HG02973 (cell line): ENCODE measurements around the gene SNX32.

Source experiments
- ATAC-seq: cut with Tn5 transposase; IDR thresholded peaks from one replicate; pipeline ENCODE4 v1.9.1; 2021; ENCODE audit warnings: moderate library complexity; ENCODE audit not compliant: unreplicated experiment

SNX32 gene

GRCh38 chr11:65796726-65797601, 36.8 kb upstream of the SNX32 start:
- ATAC-seq: no peak

- no peak for ATAC-seq
These were observed 36.1 kb upstream of the SNX32 start for GRCh38 chr11:65797711-65798110.

GRCh38 chr11:65798882-65799281, 34.9 kb upstream of the SNX32 start:
- no peak for ATAC-seq

- ATAC-seq: no peak
These were observed 32.4 kb upstream of the SNX32 start for GRCh38 chr11:65801153-65801987.

- ATAC-seq: peak; percentile 76
These were observed 30.9 kb upstream of the SNX32 start for GRCh38 chr11:65802841-65803240.

GRCh38 chr11:65803797-65804492, 29.8 kb upstream of the SNX32 start:
- no peak for ATAC-seq

GRCh38 chr11:65806979-65807378, 26.8 kb upstream of the SNX32 start:
- ATAC-seq: no peak

GRCh38 chr11:65808744-65809341, 24.9 kb upstream of the SNX32 start:
- ATAC-seq: no peak

GRCh38 chr11:65809496-65809895, 24.3 kb upstream of the SNX32 start:
- ATAC-seq: no peak

GRCh38 chr11:65810046-65810868, 23.5 kb upstream of the SNX32 start:
- ATAC-seq: no peak

- no peak for ATAC-seq
These were observed 21.8 kb upstream of the SNX32 start for GRCh38 chr11:65811764-65812475.

- ATAC-seq: no peak
These were observed 19.4 kb upstream of the SNX32 start for GRCh38 chr11:65814131-65814985.

- ATAC-seq: no peak
These were observed 18.7 kb upstream of the SNX32 start for GRCh38 chr11:65814986-65815565.

- ATAC-seq: no peak
These were observed 17.1 kb upstream of the SNX32 start for GRCh38 chr11:65816696-65817095.

- ATAC-seq: no peak
These were observed 16.4 kb upstream of the SNX32 start for GRCh38 chr11:65817312-65817834.

- peak; percentile 68 for ATAC-seq
These were observed 15.7 kb upstream of the SNX32 start for GRCh38 chr11:65817835-65818680.

GRCh38 chr11:65821107-65821506, 12.7 kb upstream of the SNX32 start:
- no peak for ATAC-seq
